IMR-90 (cell line): ENCODE results near the gene OPN1LW. TPM values are rescaled to one million over a fixed set of nuclear protein-coding genes. Genes with fewer than 3 reads are reported as not detected.

ENCODE experiments used
- ATAC-seq: fragments of 200-7000 bp; cut with Tn5 transposase; 2 replicates; pipeline ENCODE4 v1.9.1; 2020; ENCODE audit warnings: low read depth, mild to moderate bottlenecking, moderate library complexity
- BruUV-seq: library from RNA; stranded (reverse); fragments of 400-500 nt; replicated peaks from 2 replicates; lab custom pipeline; 2021; lab: Mats Ljungman, UMichigan
- CTCF ChIA-PET: fragments of 300-600 bp; formaldehyde crosslinking; extraction: SDS; loops from one replicate; lab custom pipeline; 2021; ENCODE audit warnings: antibody characterized with exemption; lab: Yijun Ruan, JAX
- POLR2A ChIA-PET: fragments of 300-600 bp; sonication (Branson Sonifier 250); formaldehyde crosslinking; loops from one replicate; lab custom pipeline; 2022; ENCODE audit warnings: antibody characterized with exemption; ENCODE audit not compliant: unreplicated experiment; lab: Charles Lee
- DNase-seq: peaks from one replicate; pipeline ENCODE4 v3.0.0; 2013
- H2AFZ ChIP-seq: replicated peaks from 2 replicates; pipeline ENCODE3; 2013; ENCODE audit warnings: low read length, mild to moderate bottlenecking; ENCODE audit not compliant: poor library complexity
- H2AK5ac ChIP-seq: 2 replicates; pipeline ENCODE4 v1.6.1; 2013; ENCODE audit warnings: low read depth, low read length, inconsistent platforms
- H2AK9ac ChIP-seq: replicated peaks from 2 replicates; pipeline ENCODE3; 2013; ENCODE audit warnings: mild to moderate bottlenecking, low read depth, low read length, moderate library complexity; ENCODE audit not compliant: poor library complexity
- H2BK120ac ChIP-seq: 2 replicates; pipeline ENCODE4 v1.6.1; 2013; ENCODE audit warnings: low read depth, low read length, inconsistent platforms
- H2BK15ac ChIP-seq: 3 replicates; pipeline ENCODE4 v1.6.1; 2013; ENCODE audit warnings: low read depth, low read length, inconsistent platforms
- H2BK20ac ChIP-seq: 2 replicates; pipeline ENCODE4 v1.6.1; 2013; ENCODE audit warnings: low read depth, mild to moderate bottlenecking, inconsistent platforms, low read length, moderate library complexity
- H2BK5ac ChIP-seq: 2 replicates; pipeline ENCODE4 v1.6.1; 2013; ENCODE audit warnings: mild to moderate bottlenecking, low read depth, low read length, inconsistent platforms; ENCODE audit not compliant: poor library complexity, severe bottlenecking
- H3K14ac ChIP-seq: replicated peaks from 2 replicates; pipeline ENCODE4 v1.6.1; 2013; ENCODE audit warnings: low read depth, low read length, inconsistent platforms
- H3K18ac ChIP-seq: 2 replicates; pipeline ENCODE4 v1.6.1; 2013; ENCODE audit warnings: low read depth, low read length, control low read depth
- H3K23ac ChIP-seq: 2 replicates; pipeline ENCODE4 v1.6.1; 2013; ENCODE audit warnings: low read depth, low read length, inconsistent platforms
- H3K27ac ChIP-seq: 2 replicates; pipeline ENCODE4 v1.5.1; 2013; ENCODE audit warnings: mild to moderate bottlenecking, control low read depth, low read length; ENCODE audit not compliant: insufficient read depth
- H3K27me3 ChIP-seq: 2 replicates; pipeline ENCODE4 v1.6.1; 2013; ENCODE audit warnings: low read length; ENCODE audit not compliant: control insufficient read depth, insufficient read depth
- H3K36me3 ChIP-seq: 2 replicates; pipeline ENCODE4 v1.6.1; 2013; ENCODE audit warnings: low read length, mixed read lengths; ENCODE audit not compliant: control insufficient read depth, insufficient read depth
- H3K4ac ChIP-seq: 2 replicates; pipeline ENCODE4 v1.6.1; 2013; ENCODE audit warnings: low read depth, low read length, inconsistent platforms
- H3K4me1 ChIP-seq: 2 replicates; pipeline ENCODE4 v1.6.1; 2013; ENCODE audit warnings: low read length, mixed read lengths; ENCODE audit not compliant: control insufficient read depth, insufficient read depth
- H3K4me2 ChIP-seq: 2 replicates; pipeline ENCODE4 v1.6.1; 2013; ENCODE audit warnings: low read depth, mild to moderate bottlenecking, control low read depth, low read length, moderate library complexity
- H3K4me3 ChIP-seq: 2 replicates; pipeline ENCODE4 v1.5.1; 2013; ENCODE audit warnings: low read depth, mild to moderate bottlenecking, control low read depth, low read length, moderate library complexity; ENCODE audit not compliant: insufficient read depth
- H3K56ac ChIP-seq: 2 replicates; pipeline ENCODE4 v1.6.1; 2013; ENCODE audit warnings: low read length, inconsistent platforms; ENCODE audit not compliant: insufficient read depth; ENCODE audit errors: extremely low read depth
- H3K79me1 ChIP-seq, 2 experiments: 2 replicates each; pipeline ENCODE4 v1.6.1; 2013; ENCODE audit warnings: low read length in 2 of 2, inconsistent platforms in 1 of 2, low read depth in 1 of 2
- H3K9ac ChIP-seq: 2 replicates; pipeline ENCODE4 v1.6.1; 2013; ENCODE audit warnings: low read depth, low read length, control low read depth
- H3K9me1 ChIP-seq: 2 replicates; pipeline ENCODE4 v1.6.1; 2013; ENCODE audit warnings: low read length, inconsistent platforms; ENCODE audit not compliant: insufficient read depth
- H3K9me3 ChIP-seq: 2 replicates; pipeline ENCODE4 v1.6.1; 2013; ENCODE audit warnings: low read length; ENCODE audit not compliant: control insufficient read depth, insufficient read depth
- H4K20me1 ChIP-seq: 2 replicates; pipeline ENCODE4 v1.6.1; 2013; ENCODE audit warnings: low read length, inconsistent platforms; ENCODE audit not compliant: insufficient read depth
- H4K5ac ChIP-seq: 2 replicates; pipeline ENCODE4 v1.6.1; 2013; ENCODE audit warnings: mild to moderate bottlenecking, low read depth, low read length, control low read depth
- H4K8ac ChIP-seq, 2 experiments: 2 replicates each; pipeline ENCODE4 v1.6.1; 2013; ENCODE audit warnings: low read depth in 2 of 2, low read length in 2 of 2, control low read depth in 1 of 2, inconsistent platforms in 1 of 2
- H4K91ac ChIP-seq: 2 replicates; pipeline ENCODE4 v1.6.1; 2013; ENCODE audit warnings: low read depth, low read length, inconsistent platforms; ENCODE audit not compliant: insufficient read depth
- BHLHE40 ChIP-seq: fragments of 150-350 bp; IDR thresholded peaks from 2 replicates; pipeline ENCODE4 v1.6.1; 2016; ENCODE audit warnings: mild to moderate bottlenecking, low read depth, low read length
- CHD1 ChIP-seq: IDR thresholded peaks from 2 replicates; pipeline ENCODE4 v1.6.1; 2012; ENCODE audit warnings: low read depth, low read length, improper control_type of control experiment
- CTCF ChIP-seq: conservative IDR thresholded peaks from 2 replicates; pipeline ENCODE4 v1.5.1; 2012; ENCODE audit warnings: mild to moderate bottlenecking, low read depth, low read length, improper control_type of control experiment
- ELK1 ChIP-seq: fragments of 150-350 bp; IDR thresholded peaks from 2 replicates; pipeline ENCODE4 v1.6.1; 2016; ENCODE audit warnings: low read depth, mild to moderate bottlenecking, low read length, moderate library complexity, borderline replicate concordance
- FOS ChIP-seq: fragments of 150-350 bp; IDR thresholded peaks from 2 replicates; pipeline ENCODE4 v1.6.1; 2016; ENCODE audit warnings: low read depth, low read length
- MXI1 ChIP-seq: IDR thresholded peaks from 2 replicates; pipeline ENCODE4 v1.6.1; 2012; ENCODE audit warnings: low read depth, mild to moderate bottlenecking, low read length, moderate library complexity, borderline replicate concordance
- POLR2A ChIP-seq: IDR thresholded peaks from 2 replicates; pipeline ENCODE4 v1.6.1; 2012; ENCODE audit warnings: mild to moderate bottlenecking, low read depth, low read length
- RAD21 ChIP-seq: IDR thresholded peaks from 2 replicates; pipeline ENCODE4 v1.6.1; 2012; ENCODE audit warnings: low read length, improper control_type of control experiment
- SMC3 ChIP-seq: fragments of 150-350 bp; IDR thresholded peaks from 2 replicates; pipeline ENCODE4 v1.6.1; 2016; ENCODE audit warnings: low read depth, mild to moderate bottlenecking, antibody characterized with exemption, low read length, moderate library complexity
- USF2 ChIP-seq: fragments of 150-350 bp; IDR thresholded peaks from 2 replicates; pipeline ENCODE4 v1.6.1; 2017; ENCODE audit warnings: mild to moderate bottlenecking, antibody characterized with exemption, low read length, low read depth
- WGBS, 2 experiments: methylation state at CpG; one replicate each; pipeline versions ENCODE4 v1.1.5 to v1.1.7; 2013; ENCODE audit warnings: missing lambda C conversion rate in 2 of 2; ENCODE audit not compliant: insufficient read length in 1 of 2; ENCODE audit errors: extremely low coverage in 2 of 2; 5-methylcytosine and 5-hydroxymethylcytosine counted together
- dilution Hi-C: fragments of 300-500 bp; cut with HindIII; formaldehyde crosslinking; loops from one replicate; pipeline ENCODE4 v1.14.3; 2018; ENCODE audit warnings: low sequenced_read_pairs; ENCODE audit not compliant: unreplicated experiment
- in situ Hi-C: fragments of 300-500 bp; cut with MboI; formaldehyde crosslinking; loops from 3 replicates; pipeline ENCODE4 v1.14.3; 2019; ENCODE audit warnings: low sequenced_read_pairs, inconsistent platforms, mixed read lengths
- intact Hi-C: fragments of 100-400 bp; cut with micrococcal nuclease; formaldehyde crosslinking; loops from 2 replicates; pipeline ENCODE4 v1.10.0; 2022
- polyA plus RNA-seq, 3 experiments: library from polyadenylated mRNA; depleted of rRNA; stranded (reverse); fragments of >200 nt; gene quantifications; 2 replicates each; pipeline ENCODE4 v1.2.3, GENCODE V29; 2012; ENCODE audit warnings: low replicate concordance in 1 of 3
- total RNA-seq: library from RNA; depleted of rRNA; stranded (reverse); fragments of >200 nt; gene quantifications from 2 replicates; pipeline ENCODE4 v1.2.3, GENCODE V29; 2012

OPN1LW gene
- total and polyA plus RNA-seq, 2 of the 4 experiments (the other 2 are of a cell fraction) = not detected

GRCh38 chrX:154121961-154122360 is 22.1 kb upstream of the OPN1LW start:
- Histone ChIP-seq H3K9me1 (no peaks in the 10 kb centered on the region), H3K4me2 (no peak overlapping the region), H3K27me3 (peaks cover 11% of the 10 kb centered on the region), H4K5ac (no peak overlapping the region), H4K20me1 (no peaks in the 10 kb centered on the region), H4K91ac (no peak overlapping the region), H2BK15ac (no peak overlapping the region), H3K14ac (no peak overlapping the region), H3K9me3 (peaks cover 9% of the 10 kb centered on the region), H2BK120ac (no peak overlapping the region), H3K4me3 (no peak overlapping the region), H3K56ac (no peak overlapping the region), H3K9ac (no peak overlapping the region), H3K23ac (no peak overlapping the region), H4K8ac (no peak overlapping the region), H2AK5ac (no peak overlapping the region), H2AK9ac (no peak overlapping the region), H2BK5ac (no peak overlapping the region), H2AFZ (peak overlapping the region; percentile 14), H3K4me1 (no peaks in the 10 kb centered on the region), H3K18ac (no peak overlapping the region), H3K79me1 (no peaks in the 10 kb centered on the region), H3K4ac (no peak overlapping the region), H3K27ac (no peak overlapping the region), H2BK20ac (no peak overlapping the region), H3K36me3 (no peaks in the 10 kb centered on the region)
- no peak for ATAC-seq
- TF ChIP-seq SMC3 (no peak), RAD21 (no peak), CTCF (no peak), ELK1 (no peak), MXI1 (no peak), USF2 (no peak), CHD1 (no peak), POLR2A (no peak), BHLHE40 (no peak), FOS (no peak)
- in situ Hi-C loops (no loop called here), dilution Hi-C loops (no loop called here), intact Hi-C loops (no loop called here)
- 47% methylated on average over 8 of the region's 11 CpGs; no CpG with 5 or more reads in 1 of the 2 experiments for WGBS, 2 experiments
- no peak for DNase-seq
- ChIA-PET CTCF (no interaction called here), POLR2A (no interaction called here)
- no TSS peak for BruUV-seq
